OCI-LY7 (cell line): ENCODE data around the gene CCDC92. TPM values are rescaled to one million over a fixed set of nuclear protein-coding genes. Genes with fewer than 3 reads are reported as not detected.
A peak's percentile ranks its signal among the peaks of the same experiment; 100 is the strongest.
"Not testable (repeated sequence)": the region's sequence is repeated elsewhere in the genome, so short reads cannot be mapped to it uniquely, and the experiment has no call there.

Source experiments
- BruUV-seq: library from RNA; stranded (reverse); fragments of 400-500 nt; replicated peaks from 2 replicates; lab custom pipeline; 2021; lab: Mats Ljungman, UMichigan
- CTCF ChIA-PET: fragments of 300-600 bp; sonication (Branson Sonifier 250); formaldehyde crosslinking; loops from one replicate; lab custom pipeline; 2022; ENCODE audit warnings: antibody characterized with exemption; ENCODE audit not compliant: unreplicated experiment; lab: Charles Lee
- POLR2A ChIA-PET: fragments of 300-600 bp; sonication (Branson Sonifier 250); formaldehyde crosslinking; loops from one replicate; lab custom pipeline; 2022; ENCODE audit warnings: antibody characterized with exemption; lab: Charles Lee
- DNase-seq: peaks from one replicate; pipeline ENCODE4 v3.0.0-alpha.2; 2015; ENCODE audit warnings: low spot score
- H2AFZ ChIP-seq: fragments of 200-600 bp; sonication (generic), shearing (Covaris generic); 2 replicates; pipeline ENCODE4 v1.6.1; 2014; ENCODE audit warnings: mild to moderate bottlenecking, antibody characterized with exemption, low read length, moderate library complexity
- H3K27ac ChIP-seq: fragments of 200-600 bp; sonication (generic); 2 replicates; pipeline ENCODE4 v1.5.1; 2014; ENCODE audit warnings: mixed run types, low read depth, mild to moderate bottlenecking, moderate library complexity, low read length, inconsistent platforms; ENCODE audit not compliant: poor library complexity, severe bottlenecking
- H3K36me3 ChIP-seq: fragments of 200-600 bp; sonication (generic); 2 replicates; pipeline ENCODE4 v1.6.1; 2014; ENCODE audit warnings: mild to moderate bottlenecking, antibody characterized with exemption, low read length, moderate library complexity, mixed read lengths; ENCODE audit not compliant: insufficient read depth
- H3K4me1 ChIP-seq: fragments of 200-600 bp; sonication (generic); 2 replicates; pipeline ENCODE4 v1.5.1; 2014; ENCODE audit warnings: mild to moderate bottlenecking, low read length; ENCODE audit not compliant: insufficient read depth, poor library complexity, severe bottlenecking
- H3K4me2 ChIP-seq: fragments of 200-600 bp; sonication (generic); 2 replicates; pipeline ENCODE4 v1.6.1; 2014; ENCODE audit warnings: mild to moderate bottlenecking, low read length
- H3K4me3 ChIP-seq: fragments of 200-600 bp; sonication (generic); 2 replicates; pipeline ENCODE4 v1.5.1; 2014; ENCODE audit warnings: mild to moderate bottlenecking, low read depth, low read length; ENCODE audit not compliant: poor library complexity, severe bottlenecking
- H3K79me2 ChIP-seq: fragments of 200-600 bp; sonication (generic); 2 replicates; pipeline ENCODE4 v1.6.1; 2016; ENCODE audit warnings: low read depth, mild to moderate bottlenecking, low read length, moderate library complexity, mixed read lengths; ENCODE audit not compliant: insufficient read depth
- H3K9me2 ChIP-seq: fragments of 200-600 bp; sonication (generic); 2 replicates; pipeline ENCODE4 v1.6.1; 2016; ENCODE audit warnings: mild to moderate bottlenecking, low read length, mixed read lengths; ENCODE audit not compliant: insufficient read depth
- H3K9me3 ChIP-seq: fragments of 200-600 bp; sonication (generic); 2 replicates; pipeline ENCODE4 v1.6.1; 2014; ENCODE audit warnings: mild to moderate bottlenecking, mixed run types, low read length, mixed read lengths
- H4K20me1 ChIP-seq: fragments of 200-600 bp; sonication (generic); 2 replicates; pipeline ENCODE4 v1.6.1; 2014; ENCODE audit warnings: mild to moderate bottlenecking, antibody characterized with exemption, low read length, moderate library complexity, mixed read lengths; ENCODE audit not compliant: insufficient read depth
- CTCF ChIP-seq: fragments of 200-600 bp; sonication (generic); conservative IDR thresholded peaks from 2 replicates; pipeline ENCODE4 v1.5.1; 2014; ENCODE audit warnings: mild to moderate bottlenecking, antibody characterized with exemption, low read length, moderate library complexity, mixed read lengths
- EZH2phosphoT487 ChIP-seq: fragments of 200-600 bp; sonication (generic); IDR thresholded peaks from 2 replicates; pipeline ENCODE4 v1.6.1; 2018; ENCODE audit warnings: low read depth, borderline replicate concordance, mild to moderate bottlenecking, mixed run types, antibody characterized with exemption, low read length, moderate library complexity, mixed read lengths
- intact Hi-C: fragments of 100-400 bp; cut with micrococcal nuclease; formaldehyde crosslinking; loops from one replicate; pipeline ENCODE4 v1.10.0; 2022; ENCODE audit not compliant: unreplicated experiment
- total RNA-seq, 2 experiments: library from RNA; depleted of rRNA in 1 of 2; stranded (reverse); fragments of >200 nt in 1 of 2; shearing (Covaris generic) in 1 of 2; gene quantifications; 2 replicates each; pipeline ENCODE4 v1.2.3, GENCODE V29; 2014 to 2022

CCDC92 gene
- total RNA-seq, 2 experiments from 2014 or later: 3.1 to 12.3 TPM

- Histone ChIP-seq H4K20me1 (no peaks in the 10 kb centered on the region), H3K9me2 (no peaks in the 10 kb centered on the region), H3K4me3 (no peak overlapping the region), H2AFZ (no peak overlapping the region), H3K36me3 (no peaks in the 10 kb centered on the region), H3K27ac (no peak overlapping the region), H3K9me3 (no peaks in the 10 kb centered on the region), H3K4me2 (no peak overlapping the region), H3K4me1 (no peaks in the 10 kb centered on the region), H3K79me2 (no peaks in the 10 kb centered on the region)
- intact Hi-C loops: no loop called here
- no TSS peak for BruUV-seq
- ChIA-PET POLR2A (no interaction called here), CTCF (no interaction called here)
- no peak for DNase-seq
- TF ChIP-seq EZH2phosphoT487 (no peak), CTCF (no peak)
Measured at GRCh38 chr12:123914726-123915333, 57.8 kb downstream of the CCDC92 start.

DNA sequence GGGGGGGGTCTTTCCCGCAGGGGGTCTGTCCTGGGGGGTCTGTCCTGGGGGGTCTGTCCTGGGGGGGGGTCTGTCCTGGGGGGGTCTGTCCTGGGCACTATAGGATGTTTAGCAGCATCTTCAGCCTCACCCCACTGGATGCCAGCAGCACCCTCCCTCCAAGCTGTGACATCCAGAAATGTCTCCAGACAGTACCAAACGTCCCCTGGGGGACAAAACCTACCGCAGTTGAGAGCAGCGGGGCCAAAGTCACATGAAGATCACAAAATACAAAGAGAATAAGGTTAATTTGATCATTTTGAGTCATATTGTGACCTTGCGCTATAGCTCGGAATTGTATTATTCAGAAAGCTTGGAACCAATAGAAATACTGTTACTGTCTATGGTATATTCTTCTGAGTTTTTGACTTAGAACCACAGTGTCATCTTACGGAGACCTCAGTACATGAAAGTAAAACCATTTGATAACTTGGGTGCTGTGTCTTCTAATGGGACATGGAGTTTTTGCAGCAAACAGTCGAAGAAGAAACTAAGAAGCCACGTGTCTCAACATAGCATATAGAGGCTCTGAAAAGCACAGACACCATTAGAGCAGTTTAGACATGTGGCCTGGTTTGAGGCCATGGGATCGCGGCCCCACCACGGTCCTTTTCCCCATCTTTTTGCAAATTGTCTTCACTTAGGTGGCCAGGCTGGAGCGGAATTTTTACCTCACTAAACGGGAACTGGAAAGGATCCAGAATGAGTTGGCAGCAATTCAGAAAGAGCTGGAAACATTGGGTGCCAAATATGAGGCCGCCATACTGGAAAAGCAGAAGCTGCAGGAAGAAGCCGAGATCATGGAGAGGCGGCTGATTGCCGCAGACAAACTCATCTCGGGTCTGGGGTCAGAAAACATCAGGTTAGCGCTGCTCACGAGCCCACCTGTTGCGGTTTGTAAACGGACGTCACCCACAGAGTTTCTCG lies 59.9 kb downstream of the CCDC92 start:
- H3K4me1 ChIP-seq: no peaks in the 10 kb centered on the region
- H4K20me1 ChIP-seq: no peaks in the 10 kb centered on the region
- no peak overlapping the region for H3K4me2 ChIP-seq
- no peak overlapping the region for H2AFZ ChIP-seq
- CTCF ChIA-PET: no interaction called here
- H3K9me2 ChIP-seq: no peaks in the 10 kb centered on the region
- H3K36me3 ChIP-seq: no peaks in the 10 kb centered on the region
- no TSS peak for BruUV-seq
- H3K27ac ChIP-seq: no peak overlapping the region
- intact Hi-C loops: no loop called here
- H3K4me3 ChIP-seq: no peak overlapping the region
- no peaks in the 10 kb centered on the region for H3K79me2 ChIP-seq
- H3K9me3 ChIP-seq: no peaks in the 10 kb centered on the region
- POLR2A ChIA-PET: interaction anchor here (0.6 kb wide), 2 partner anchors 56 to 257 kb away, joined by 3 read pairs; no protein-coding TSS in a partner anchor
- no peak for TF ChIP-seq CTCF
- TF ChIP-seq EZH2phosphoT487: no peak
- DNase-seq: peak; percentile 15

- POLR2A ChIA-PET, H3K4me1 ChIP-seq, H4K20me1 ChIP-seq, H2AFZ ChIP-seq, H3K79me2 ChIP-seq, CTCF ChIA-PET, H3K36me3 ChIP-seq, H3K9me3 ChIP-seq, H3K9me2 ChIP-seq, H3K4me2 ChIP-seq, intact Hi-C loops, H3K27ac ChIP-seq, H3K4me3 ChIP-seq, BruUV-seq: not testable (repeated sequence)
- DNase-seq: peak; percentile 4
Measured at GRCh38 chr12:123911672-123912409, 60.8 kb downstream of the CCDC92 start.
